GM23248 (cell line): ENCODE results near the gene UHRF2. TPM values are rescaled to one million over a fixed set of nuclear protein-coding genes. Genes with fewer than 3 reads are reported as not detected.

Experiments used
- DNase-seq: peaks from one replicate; pipeline ENCODE4 v3.0.0-alpha.2; 2015
- H2AFZ ChIP-seq: fragments of 200-600 bp; sonication (generic); 2 replicates; pipeline ENCODE4 v1.6.1; 2016; ENCODE audit warnings: antibody characterized with exemption
- H3F3A ChIP-seq: fragments of 200-600 bp; sonication (generic); 2 replicates; pipeline ENCODE4 v1.6.1; 2016; ENCODE audit warnings: mild to moderate bottlenecking, antibody characterized with exemption, mixed run types; ENCODE audit not compliant: insufficient read depth
- H3K27ac ChIP-seq: fragments of 200-600 bp; sonication (generic); 2 replicates; pipeline ENCODE4 v1.5.1; 2016; ENCODE audit warnings: mild to moderate bottlenecking
- H3K27me3 ChIP-seq: fragments of 200-600 bp; sonication (generic); replicated peaks from 2 replicates; pipeline ENCODE4 v1.6.1; 2016; ENCODE audit warnings: mild to moderate bottlenecking; ENCODE audit not compliant: insufficient read depth
- H3K36me3 ChIP-seq: fragments of 200-600 bp; sonication (generic); 2 replicates; pipeline ENCODE4 v1.6.1; 2016; ENCODE audit warnings: low read depth, mild to moderate bottlenecking
- H3K4me1 ChIP-seq: fragments of 200-600 bp; sonication (generic); 2 replicates; pipeline ENCODE4 v1.6.1; 2016; ENCODE audit warnings: mild to moderate bottlenecking; ENCODE audit not compliant: insufficient read depth
- H3K4me2 ChIP-seq: fragments of 200-600 bp; sonication (generic); one replicate; pipeline ENCODE4 v1.6.1; 2016; ENCODE audit warnings: mild to moderate bottlenecking; ENCODE audit not compliant: unreplicated experiment
- H3K4me3 ChIP-seq: fragments of 200-600 bp; sonication (generic); 2 replicates; pipeline ENCODE4 v1.5.1; 2016; ENCODE audit warnings: mild to moderate bottlenecking
- H3K79me2 ChIP-seq: fragments of 200-600 bp; sonication (generic); 2 replicates; pipeline ENCODE4 v1.6.1; 2016; ENCODE audit warnings: mild to moderate bottlenecking; ENCODE audit not compliant: insufficient read depth
- H3K9ac ChIP-seq: fragments of 200-600 bp; sonication (generic); 2 replicates; pipeline ENCODE4 v1.6.1; 2016; ENCODE audit warnings: mild to moderate bottlenecking
- H3K9me2 ChIP-seq: fragments of 200-600 bp; sonication (generic); 2 replicates; pipeline ENCODE4 v1.6.1; 2016; ENCODE audit warnings: mixed run types, mild to moderate bottlenecking, moderate library complexity; ENCODE audit not compliant: insufficient read depth
- H3K9me3 ChIP-seq: fragments of 200-600 bp; sonication (generic); one replicate; pipeline ENCODE4 v1.6.1; 2017; ENCODE audit warnings: low read depth
- H4K20me1 ChIP-seq: fragments of 200-600 bp; sonication (generic); 2 replicates; pipeline ENCODE4 v1.6.0; 2016; ENCODE audit not compliant: insufficient read depth
- EZH2 ChIP-seq: fragments of 200-600 bp; sonication (generic); IDR thresholded peaks from 2 replicates; pipeline ENCODE4 v1.6.1; 2018; ENCODE audit warnings: antibody characterized with exemption, mild to moderate bottlenecking; ENCODE audit not compliant: insufficient read depth, poor library complexity, severe bottlenecking
- EZH2phosphoT487 ChIP-seq: fragments of 200-600 bp; sonication (generic); IDR thresholded peaks from 2 replicates; pipeline ENCODE4 v1.6.1; 2018; ENCODE audit warnings: antibody characterized with exemption, moderate library complexity, mild to moderate bottlenecking, low read depth; ENCODE audit not compliant: insufficient read depth
- WGBS, 2 experiments: methylation state at CpG; one replicate each; pipeline ENCODE4 v1.1.6; 2015 to 2017; ENCODE audit warnings: low lambda C conversion rate in 2 of 2, low coverage in 1 of 2; ENCODE audit errors: missing lambda C conversion rate in 2 of 2; 5-methylcytosine and 5-hydroxymethylcytosine counted together
- in situ Hi-C: fragments of 300-500 bp; cut with MboI; formaldehyde crosslinking; loops from 2 replicates; pipeline ENCODE4 v1.15.0; 2020
- polyA plus RNA-seq: library from polyadenylated mRNA; unstranded; fragments of >200 nt; fragmentation: Nextera tagmentation; extraction: Ambion mirVana; gene quantifications from 2 replicates; pipeline ENCODE4 v1.2.1, GENCODE V29; 2016
- total RNA-seq: library from RNA; depleted of rRNA; stranded (reverse); fragments of >200 nt; shearing (Covaris generic); gene quantifications from 2 replicates; pipeline ENCODE4 v1.2.3, GENCODE V29; 2014

The UHRF2 gene
- total and polyA plus RNA-seq, 2 experiments from 2014 or later: 25.8 to 53.1 TPM

DNA sequence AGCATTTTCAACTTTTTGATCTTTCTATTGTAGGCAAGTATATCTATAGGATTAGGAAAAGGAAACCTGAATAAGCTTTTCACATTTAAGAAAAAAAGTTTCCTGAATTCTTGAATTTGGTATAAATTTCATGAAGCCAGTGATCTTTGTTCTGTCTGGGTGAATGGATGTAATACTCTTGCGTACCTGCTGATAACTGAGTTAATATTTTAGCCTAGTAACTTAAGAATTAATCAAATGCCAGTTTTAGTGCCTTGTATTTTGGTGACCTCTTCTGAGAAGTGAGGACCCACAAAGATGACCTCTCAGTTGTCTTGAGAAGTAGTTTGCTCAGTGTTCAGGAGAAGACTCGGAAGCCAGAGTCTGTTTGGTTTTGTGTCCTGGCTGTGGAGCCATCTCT lies 77.9 kb downstream of the UHRF2 start:
- no peaks in the 10 kb centered on the region for H3K27me3 ChIP-seq
- H4K20me1 ChIP-seq: no peaks in the 10 kb centered on the region
- H3K27ac ChIP-seq: no peak overlapping the region
- in situ Hi-C loops: no loop called here
- H3K4me2 ChIP-seq: no peak overlapping the region
- no peak for DNase-seq
- no peak overlapping the region for H2AFZ ChIP-seq
- H3K4me1 ChIP-seq: no peaks in the 10 kb centered on the region
- H3K9me2 ChIP-seq: no peaks in the 10 kb centered on the region
- no peak for TF ChIP-seq EZH2phosphoT487
- TF ChIP-seq EZH2: no peak
- H3K9me3 ChIP-seq: no peaks in the 10 kb centered on the region
- H3K36me3 ChIP-seq: peaks cover 56% of the 10 kb centered on the region
- no peak overlapping the region for H3K4me3 ChIP-seq
- H3F3A ChIP-seq: no peaks in the 10 kb centered on the region; the same call in 1 of the 2 replicates
- H3K79me2 ChIP-seq: peaks cover 91% of the 10 kb centered on the region
- whole genome bisulfite sequencing, 2 experiments: 94 to 97% methylated on average over 2 of the region's 2 CpGs
- no peak overlapping the region for H3K9ac ChIP-seq

DNA sequence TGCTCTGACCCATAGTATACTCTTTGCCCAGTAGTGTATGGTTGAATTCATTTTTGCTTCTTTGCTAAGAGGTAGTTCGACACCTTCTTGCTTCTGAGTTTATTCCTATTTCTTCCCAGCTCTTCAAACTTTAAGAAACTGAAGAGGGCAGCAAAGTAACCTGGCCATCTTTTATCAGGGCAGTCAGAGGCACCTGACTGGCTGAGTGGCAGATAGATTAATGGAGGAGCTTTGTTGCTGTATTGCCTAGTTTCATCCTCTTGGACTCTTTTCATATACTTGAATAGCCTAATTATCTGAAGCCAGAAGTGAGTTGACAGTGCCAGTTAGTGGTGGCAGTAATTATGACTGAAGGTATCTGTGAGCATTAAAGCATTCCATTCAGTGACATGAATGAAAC lies 82.5 kb downstream of the UHRF2 start:
- in situ Hi-C loops: no loop called here
- no peak overlapping the region for H3K27ac ChIP-seq
- no peaks in the 10 kb centered on the region for H4K20me1 ChIP-seq
- 0 out of 2 replicates have a peak, but pooled peaks cover 14% of the 10 kb centered on the region for H3F3A ChIP-seq
- H3K36me3 ChIP-seq: peaks cover 58% of the 10 kb centered on the region
- peaks cover 78% of the 10 kb centered on the region for H3K79me2 ChIP-seq
- no peak for DNase-seq
- H3K4me2 ChIP-seq: no peak overlapping the region
- no peak overlapping the region for H2AFZ ChIP-seq
- no peaks in the 10 kb centered on the region for H3K9me3 ChIP-seq
- TF ChIP-seq EZH2: no peak
- TF ChIP-seq EZH2phosphoT487: no peak
- peaks cover 11% of the 10 kb centered on the region for H3K4me1 ChIP-seq
- 97 to 100% methylated on average over 1 of the region's 1 CpG for WGBS, 2 experiments
- H3K4me3 ChIP-seq: no peak overlapping the region
- no peak overlapping the region for H3K9ac ChIP-seq
- no peaks in the 10 kb centered on the region for H3K27me3 ChIP-seq
- no peaks in the 10 kb centered on the region for H3K9me2 ChIP-seq

DNA sequence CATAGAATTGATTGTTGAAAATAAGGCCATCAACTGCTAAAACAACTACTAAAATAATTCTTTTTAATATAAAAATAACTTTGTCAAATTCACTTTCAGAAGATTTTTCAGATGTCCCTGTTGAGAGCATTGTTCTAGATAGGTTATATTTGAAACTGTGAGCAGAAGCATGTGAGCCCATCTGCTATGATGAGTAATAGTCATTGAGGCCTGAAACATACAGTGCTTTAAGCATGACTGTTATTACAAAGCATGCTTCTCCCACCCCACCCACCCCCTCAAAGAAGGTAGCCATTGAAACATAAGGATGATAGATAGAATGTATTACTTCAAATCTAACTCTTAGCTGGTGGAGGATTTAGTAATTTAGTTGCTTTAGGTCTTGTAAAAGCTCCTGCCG lies 86.0 kb downstream of the UHRF2 start:
- peaks cover 11% of the 10 kb centered on the region for H3K4me1 ChIP-seq
- H3K4me3 ChIP-seq: no peak overlapping the region
- H3K9me2 ChIP-seq: no peaks in the 10 kb centered on the region
- H3F3A ChIP-seq: 0 out of 2 replicates have a peak, but pooled peaks cover 14% of the 10 kb centered on the region
- no peaks in the 10 kb centered on the region for H4K20me1 ChIP-seq
- no peak overlapping the region for H3K4me2 ChIP-seq
- no peaks in the 10 kb centered on the region for H3K27me3 ChIP-seq
- peak overlapping the region; percentile 61 for H3K27ac ChIP-seq
- peaks cover 54% of the 10 kb centered on the region for H3K79me2 ChIP-seq
- TF ChIP-seq EZH2 (no peak), EZH2phosphoT487 (no peak)
- H2AFZ ChIP-seq: no peak overlapping the region
- in situ Hi-C loops: no loop called here
- 97 to 100% methylated on average over 1 of the region's 1 CpG for WGBS, 2 experiments
- no peaks in the 10 kb centered on the region for H3K9me3 ChIP-seq
- peak; percentile 80 for DNase-seq
- peaks cover 69% of the 10 kb centered on the region for H3K36me3 ChIP-seq
- H3K9ac ChIP-seq: 0 out of 2 replicates have a peak overlapping the region, but pooled peaks have one; percentile 26

DNA sequence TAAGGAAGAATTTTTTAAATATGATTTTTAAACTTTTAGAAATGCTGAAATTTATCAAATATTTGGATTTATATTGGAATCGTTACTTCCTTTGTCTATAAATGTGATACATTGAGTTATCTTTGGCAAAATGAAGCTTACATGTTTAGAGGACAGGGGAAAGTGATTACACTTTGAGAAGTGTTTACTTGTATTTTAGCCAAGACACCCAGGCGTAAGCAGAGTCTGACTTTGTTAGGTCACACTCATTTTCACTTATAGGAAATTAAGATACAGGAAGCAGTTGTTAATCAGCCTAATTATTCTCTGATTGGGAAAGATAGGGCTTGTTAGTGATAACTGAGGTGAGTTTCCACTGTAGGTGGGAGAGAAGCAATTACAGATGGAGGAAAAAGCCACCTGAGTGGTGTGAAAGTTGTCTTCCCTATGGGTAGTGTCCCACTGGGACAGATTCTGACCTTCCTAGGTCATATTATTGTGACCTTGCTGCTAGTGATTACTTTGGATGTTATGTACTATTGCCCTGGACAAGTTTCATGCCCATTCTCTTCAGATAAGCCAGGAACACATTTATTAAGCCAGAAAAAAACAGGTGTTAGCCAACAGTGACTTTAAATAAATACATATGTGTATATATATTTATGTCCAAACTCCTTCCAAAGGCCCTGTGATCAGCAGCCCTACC lies 88.7 kb downstream of the UHRF2 start:
- Histone ChIP-seq H3K9me2 (no peaks in the 10 kb centered on the region), H3K36me3 (peaks cover 72% of the 10 kb centered on the region), H3K9me3 (no peaks in the 10 kb centered on the region), H4K20me1 (no peaks in the 10 kb centered on the region), H3K4me3 (no peak overlapping the region), H3K79me2 (peaks cover 32% of the 10 kb centered on the region), H3K4me1 (peaks cover 17% of the 10 kb centered on the region), H2AFZ (no peak overlapping the region), H3F3A (peaks cover 28% of the 10 kb centered on the region), H3K9ac (no peak overlapping the region), H3K27ac (no peak overlapping the region), H3K27me3 (no peaks in the 10 kb centered on the region), H3K4me2 (no peak overlapping the region)
- no peak for TF ChIP-seq EZH2phosphoT487
- TF ChIP-seq EZH2: no peak
- 98 to 99% methylated on average over 2 of the region's 2 CpGs for WGBS, 2 experiments
- DNase-seq: no peak
- in situ Hi-C loops: no loop called here
